Activated naive CD4-positive, alpha-beta T cell treated with anti-CD3 and anti-CD28 coated beads, Interleukin-2, amount 50 U/mL, for 72 hours (primary cell): Measurements from ENCODE around the gene IL17RB. TPM values are rescaled to one million over a fixed set of nuclear protein-coding genes. Genes with fewer than 3 reads are reported as not detected.

Source experiments
- ATAC-seq, 2 donors: fragments of 150-1000 bp; cut with Tn5 transposase; 2 replicates each; pipeline ENCODE4 v1.10.0; 2021; ENCODE audit warnings: mild to moderate bottlenecking in 2 of 2, moderate library complexity in 2 of 2
- DNase-seq, 2 donors: peaks; one replicate each; pipeline ENCODE4 v3.0.0; 2021 to 2022; ENCODE audit warnings: low spot score in 2 of 2
- H3K27ac Mint-ChIP-seq, 2 donors: one replicate each; pipeline ENCODE4 v1.8.0; 2022; ENCODE audit warnings: mild to moderate bottlenecking in 2 of 2, mixed read lengths in 2 of 2
- H3K36me3 Mint-ChIP-seq, 2 donors: one replicate each; pipeline ENCODE4 v1.8.0; 2022; ENCODE audit warnings: mixed read lengths in 2 of 2
- H3K9me3 Mint-ChIP-seq, 2 donors: one replicate each; pipeline ENCODE4 v1.8.0; 2022; ENCODE audit warnings: mixed read lengths in 2 of 2
- total RNA-seq, 2 donors: library from RNA; stranded (reverse); gene quantifications; one replicate each; pipeline ENCODE4 v1.2.3, GENCODE V29; 2022

Gene IL17RB, protein sequence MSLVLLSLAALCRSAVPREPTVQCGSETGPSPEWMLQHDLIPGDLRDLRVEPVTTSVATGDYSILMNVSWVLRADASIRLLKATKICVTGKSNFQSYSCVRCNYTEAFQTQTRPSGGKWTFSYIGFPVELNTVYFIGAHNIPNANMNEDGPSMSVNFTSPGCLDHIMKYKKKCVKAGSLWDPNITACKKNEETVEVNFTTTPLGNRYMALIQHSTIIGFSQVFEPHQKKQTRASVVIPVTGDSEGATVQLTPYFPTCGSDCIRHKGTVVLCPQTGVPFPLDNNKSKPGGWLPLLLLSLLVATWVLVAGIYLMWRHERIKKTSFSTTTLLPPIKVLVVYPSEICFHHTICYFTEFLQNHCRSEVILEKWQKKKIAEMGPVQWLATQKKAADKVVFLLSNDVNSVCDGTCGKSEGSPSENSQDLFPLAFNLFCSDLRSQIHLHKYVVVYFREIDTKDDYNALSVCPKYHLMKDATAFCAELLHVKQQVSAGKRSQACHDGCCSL
- total RNA-seq: under 1 TPM; 0.12 to 0.18 TPM

DNA sequence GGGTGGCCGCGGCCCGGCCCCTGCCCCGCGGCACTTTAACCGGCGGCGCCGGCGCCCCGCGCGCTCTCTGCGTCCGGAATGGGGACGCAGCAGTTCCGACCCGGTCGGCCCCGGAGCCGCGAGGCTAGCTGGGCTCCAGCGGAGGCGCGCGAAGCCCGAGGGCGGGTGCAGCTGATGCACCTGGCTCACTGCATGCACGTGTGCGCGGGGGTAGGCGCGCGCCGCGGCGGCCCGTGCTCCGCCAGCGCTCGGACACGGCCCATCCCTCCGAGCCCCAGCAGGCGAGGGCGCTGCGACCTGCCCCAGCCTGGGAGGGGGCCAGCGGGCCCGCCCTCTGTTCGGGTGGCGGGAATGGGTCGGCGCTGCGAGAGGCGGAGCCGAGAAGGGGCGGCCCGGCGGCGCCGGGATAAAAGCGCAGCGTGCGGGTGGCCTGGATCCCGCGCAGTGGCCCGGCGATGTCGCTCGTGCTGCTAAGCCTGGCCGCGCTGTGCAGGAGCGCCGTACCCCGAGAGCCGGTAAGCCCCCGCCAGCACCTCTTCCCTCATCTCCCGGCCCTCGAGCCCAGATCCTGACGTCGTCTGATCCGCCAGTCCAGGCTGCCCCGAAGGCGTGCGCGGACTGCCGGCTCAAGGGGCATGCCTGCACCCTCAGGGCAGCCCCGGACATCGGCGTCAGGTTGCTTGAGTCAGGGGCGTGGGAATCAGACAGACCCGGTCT, at the start of gene IL17RB, which contains the start of gene CHDH:
TSS of gene IL17RB (plus strand) at position 435 of the 717 bp plus-strand sequence. CDS start at position 456, 21 bp downstream.
TSS of gene CHDH (minus strand) at position 286 of the 717 bp plus-strand sequence. CDS start 22,411 bp downstream, outside the sequence.
- H3K36me3 Mint-ChIP-seq: no peaks in the 10 kb centered on the region
- H3K9me3 Mint-ChIP-seq: no peaks in the 10 kb centered on the region
- ATAC-seq: peak; percentile 44 to 74
- no peak within 1 kb of the TSS for H3K27ac Mint-ChIP-seq
- peak in 1 of 2 donors; percentile 21 for DNase-seq

DNA sequence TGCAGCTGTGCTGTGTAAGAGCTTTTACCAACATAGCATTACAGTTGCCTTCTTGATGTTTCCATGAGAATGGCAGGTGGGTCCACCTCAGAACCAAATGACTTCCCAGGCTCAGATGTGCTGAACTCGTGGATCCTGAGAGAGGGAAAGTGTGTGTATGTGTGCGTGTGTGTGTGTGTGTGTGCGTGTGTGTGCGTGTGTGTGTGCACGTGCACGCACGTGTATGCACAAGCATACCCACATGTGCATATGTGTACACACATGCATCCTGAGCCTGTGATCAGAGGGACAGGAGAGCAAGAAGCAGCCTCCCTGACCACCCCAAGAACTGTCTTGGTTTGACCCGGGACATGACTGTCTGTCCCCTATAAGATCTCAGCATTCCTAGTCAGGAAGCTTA, 48.2 kb upstream of the IL17RB start:
- ATAC-seq (no peak), DNase-seq (no peak)
- Mint-ChIP-seq H3K27ac (no peak overlapping the region), H3K9me3 (no peaks in the 10 kb centered on the region), H3K36me3 (no peaks in the 10 kb centered on the region)

DNA sequence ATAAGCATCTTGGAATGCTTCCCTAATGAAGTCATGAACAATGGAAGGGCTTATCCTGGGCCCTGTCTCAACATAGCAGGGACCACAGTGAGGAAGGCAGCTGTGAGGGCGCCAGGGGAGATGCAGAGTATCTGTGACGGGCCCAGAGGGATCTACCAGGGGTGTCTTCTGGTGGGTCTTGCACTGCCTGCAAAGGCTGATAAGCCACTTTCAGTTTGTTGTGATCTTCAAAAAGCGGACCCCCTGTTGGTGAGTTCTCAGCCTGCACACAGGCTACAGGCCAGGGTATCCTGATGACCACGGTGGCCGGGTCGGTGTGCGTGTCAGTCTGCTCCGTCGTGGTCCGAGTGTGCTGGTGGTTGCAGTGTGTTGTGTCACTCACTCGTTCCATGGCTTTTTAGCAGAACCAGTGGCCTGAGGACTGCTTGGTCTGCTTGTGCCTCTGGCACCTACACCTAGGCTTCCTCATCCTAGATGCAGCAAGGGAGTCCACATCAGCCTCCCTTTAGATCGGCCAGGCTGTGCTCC, 47.0 kb upstream of the IL17RB start:
- no peak overlapping the region for H3K27ac Mint-ChIP-seq
- no peak for DNase-seq
- no peak for ATAC-seq
- no peaks in the 10 kb centered on the region for H3K36me3 Mint-ChIP-seq
- H3K9me3 Mint-ChIP-seq: no peaks in the 10 kb centered on the region

DNA sequence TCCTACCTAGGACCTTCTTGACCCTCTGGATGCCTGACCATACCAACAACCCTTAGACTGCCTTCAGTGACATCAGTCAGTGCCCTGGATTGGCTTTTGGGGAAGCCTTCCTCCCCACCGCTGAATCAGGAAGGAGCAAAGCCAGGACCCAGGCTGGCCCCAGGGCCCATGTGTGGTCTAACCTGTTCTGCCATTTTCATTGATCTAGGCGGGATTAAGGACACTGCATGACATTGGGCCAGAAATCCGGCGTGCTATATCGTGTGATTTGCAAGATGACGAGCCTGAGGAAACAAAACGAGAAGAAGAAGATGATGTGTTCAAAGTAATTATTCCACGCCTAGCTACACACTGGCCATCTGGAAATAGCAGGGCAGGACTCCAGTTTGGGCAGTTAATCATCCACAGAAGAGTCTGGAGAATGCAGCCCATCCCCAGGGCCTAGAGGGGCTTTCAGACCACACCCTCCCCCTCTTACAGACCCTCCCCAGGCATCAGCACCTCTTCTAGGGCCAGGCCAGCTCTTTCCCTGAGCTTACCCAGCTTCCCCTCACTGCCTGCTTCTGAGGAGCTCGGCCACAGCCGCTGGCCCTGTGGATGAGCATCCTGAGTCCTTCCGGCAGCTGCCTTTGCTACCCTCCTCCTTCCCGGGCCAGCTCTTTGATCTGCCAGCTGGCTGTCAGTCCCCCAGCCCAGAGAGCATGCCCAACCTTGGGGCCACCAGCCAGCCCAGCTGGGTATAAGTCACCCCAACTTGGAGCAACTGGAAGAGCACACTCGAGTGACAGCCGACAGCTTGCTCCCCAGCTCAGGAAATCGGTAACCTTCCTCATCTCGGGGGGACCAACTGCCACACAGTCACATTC, 46.1 kb upstream of the IL17RB start:
- Mint-ChIP-seq H3K36me3 (no peaks in the 10 kb centered on the region), H3K27ac (no peak overlapping the region), H3K9me3 (no peaks in the 10 kb centered on the region)
- DNase-seq (no peak), ATAC-seq (no peak)

DNA sequence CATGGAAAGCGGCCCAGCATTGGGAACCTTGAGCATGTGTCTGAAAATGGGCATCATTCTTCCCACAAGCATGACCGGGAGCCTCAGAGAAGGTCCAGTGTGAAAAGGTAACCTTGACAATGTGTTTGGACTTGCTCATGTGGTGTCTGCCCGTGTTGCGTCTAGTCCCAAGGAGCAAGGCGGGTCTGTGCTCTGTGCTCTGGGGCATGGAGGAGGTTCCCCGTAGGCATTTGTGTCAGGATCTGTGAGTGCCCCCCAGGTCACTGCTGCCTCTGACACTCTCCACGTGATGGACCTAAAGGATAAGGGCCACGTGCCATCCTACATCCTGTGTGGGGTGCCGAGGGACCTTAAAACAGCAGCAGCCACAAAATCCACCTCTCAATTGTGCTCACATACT, 45.0 kb upstream of the IL17RB start:
- Mint-ChIP-seq H3K9me3 (no peaks in the 10 kb centered on the region), H3K36me3 (no peaks in the 10 kb centered on the region), H3K27ac (no peak overlapping the region)
- ATAC-seq (no peak), DNase-seq (no peak)

DNA sequence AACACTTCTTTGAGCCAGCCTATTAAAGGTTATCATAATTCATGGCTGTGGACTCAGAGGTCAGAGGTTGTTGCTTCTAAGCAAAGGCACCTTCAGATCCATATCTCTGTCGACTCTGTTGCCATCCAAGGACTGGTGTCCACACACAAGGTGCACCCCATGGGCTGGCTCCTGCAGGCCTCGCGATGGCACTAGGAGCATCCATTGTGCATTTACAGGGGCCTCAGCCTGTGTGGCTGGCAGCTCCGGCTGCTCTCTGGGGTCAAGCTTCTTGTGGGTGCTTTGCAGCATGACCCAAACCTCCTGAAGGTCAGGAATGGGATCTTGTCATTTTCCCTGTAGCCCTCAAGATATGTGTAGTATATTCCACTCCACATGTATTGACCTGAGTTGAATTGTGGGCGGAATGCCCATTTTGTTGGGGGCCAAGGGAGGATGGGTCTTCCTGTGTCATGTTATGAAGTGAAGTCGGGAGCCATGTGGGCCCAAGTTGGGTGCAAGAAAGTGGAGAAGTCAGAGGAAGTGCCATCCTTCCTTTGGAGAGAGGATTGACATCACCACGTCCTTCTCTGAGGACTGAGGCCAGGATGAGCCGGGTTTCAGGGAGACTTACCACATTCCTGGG, 44.0 kb upstream of the IL17RB start:
- peak overlapping the region in 1 of 2 donors; percentile 3 for H3K27ac Mint-ChIP-seq
- ATAC-seq: no peak
- no peaks in the 10 kb centered on the region for H3K36me3 Mint-ChIP-seq

DNA sequence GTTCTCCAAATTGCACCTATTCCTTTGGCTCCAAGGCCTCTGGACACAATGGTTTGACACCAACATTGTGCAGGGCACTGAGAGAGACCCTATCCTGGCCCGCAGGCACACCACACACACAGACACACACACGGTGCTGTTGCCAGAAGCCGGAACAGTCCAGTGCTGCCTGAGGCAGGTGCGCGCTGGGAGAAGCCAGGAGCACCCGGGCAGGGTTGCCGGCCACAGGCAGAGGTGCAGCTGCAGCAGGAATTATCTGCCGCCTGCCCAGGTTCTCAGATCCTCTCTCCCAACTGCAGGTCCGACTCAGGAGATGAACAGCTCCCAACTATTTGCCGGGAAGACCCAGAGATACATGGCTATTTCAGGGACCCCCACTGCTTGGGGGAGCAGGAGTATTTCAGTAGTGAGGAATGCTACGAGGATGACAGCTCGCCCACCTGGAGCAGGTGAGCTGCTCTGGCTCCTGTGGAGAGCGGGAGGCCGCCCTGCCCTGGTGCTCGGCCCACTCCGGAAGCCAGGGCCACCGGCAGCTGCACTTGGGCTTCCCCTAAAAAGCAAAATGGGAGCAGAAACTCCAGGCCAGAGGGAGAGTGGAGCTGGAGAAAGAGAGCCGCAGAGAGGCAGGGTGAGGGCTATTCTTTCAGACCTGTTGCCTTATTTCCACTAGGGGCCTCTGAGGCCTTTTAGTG, 43.1 kb upstream of the IL17RB start:
- Mint-ChIP-seq H3K9me3 (no peaks in the 10 kb centered on the region), H3K36me3 (no peaks in the 10 kb centered on the region), H3K27ac (no peak overlapping the region)
- ATAC-seq (no peak), DNase-seq (peak in 1 of 2 donors; percentile 11)

More for the DNA sequence above, 44.0 kb upstream of the IL17RB start:
- no peaks in the 10 kb centered on the region for H3K9me3 Mint-ChIP-seq
- no peak for DNase-seq

DNA sequence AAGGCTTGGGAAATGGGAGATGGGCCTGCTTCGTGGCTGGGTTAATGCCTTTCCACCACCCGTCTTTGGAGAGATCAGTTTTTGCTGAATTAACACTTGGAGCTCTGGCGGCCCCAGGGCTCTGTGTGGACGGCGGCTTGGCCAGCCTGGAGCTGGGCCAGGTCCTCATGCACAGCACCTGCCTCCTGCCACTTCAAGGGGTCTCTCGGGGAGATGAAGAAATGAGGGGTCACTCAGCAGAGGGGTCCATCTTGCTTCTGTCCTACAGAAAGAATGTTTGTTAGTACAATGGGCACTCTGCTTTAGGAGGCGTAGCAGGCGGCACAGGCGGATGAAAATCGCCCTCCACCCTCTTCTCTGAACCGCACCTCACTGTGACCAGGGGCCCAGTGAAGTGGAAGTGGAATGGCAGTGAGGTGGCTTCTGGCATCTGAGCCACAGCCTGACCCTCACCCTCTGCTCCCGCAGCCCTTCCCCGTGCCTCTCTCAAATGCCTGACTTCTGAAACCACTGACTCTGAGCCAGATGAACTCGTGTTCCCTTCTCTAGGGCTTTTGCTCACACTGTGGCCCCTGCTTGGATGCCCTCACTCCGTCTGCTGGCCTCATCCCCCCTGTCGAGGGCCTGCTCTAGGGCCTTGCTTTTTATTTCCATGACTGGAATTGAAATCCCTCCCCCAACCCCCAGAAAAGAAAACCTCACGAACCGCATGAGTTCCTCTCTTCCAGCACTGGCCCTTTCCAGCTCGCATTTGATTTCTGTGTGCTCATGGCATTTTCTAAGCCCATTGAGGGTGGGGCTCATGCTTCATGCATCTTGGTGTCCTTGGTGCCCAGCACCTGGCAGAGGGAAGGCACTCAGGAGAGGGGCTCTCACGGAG, 42.3 kb upstream of the IL17RB start:
- Mint-ChIP-seq H3K9me3 (no peaks in the 10 kb centered on the region), H3K36me3 (no peaks in the 10 kb centered on the region), H3K27ac (no peak overlapping the region)
- ATAC-seq: no peak
- DNase-seq: no peak

DNA sequence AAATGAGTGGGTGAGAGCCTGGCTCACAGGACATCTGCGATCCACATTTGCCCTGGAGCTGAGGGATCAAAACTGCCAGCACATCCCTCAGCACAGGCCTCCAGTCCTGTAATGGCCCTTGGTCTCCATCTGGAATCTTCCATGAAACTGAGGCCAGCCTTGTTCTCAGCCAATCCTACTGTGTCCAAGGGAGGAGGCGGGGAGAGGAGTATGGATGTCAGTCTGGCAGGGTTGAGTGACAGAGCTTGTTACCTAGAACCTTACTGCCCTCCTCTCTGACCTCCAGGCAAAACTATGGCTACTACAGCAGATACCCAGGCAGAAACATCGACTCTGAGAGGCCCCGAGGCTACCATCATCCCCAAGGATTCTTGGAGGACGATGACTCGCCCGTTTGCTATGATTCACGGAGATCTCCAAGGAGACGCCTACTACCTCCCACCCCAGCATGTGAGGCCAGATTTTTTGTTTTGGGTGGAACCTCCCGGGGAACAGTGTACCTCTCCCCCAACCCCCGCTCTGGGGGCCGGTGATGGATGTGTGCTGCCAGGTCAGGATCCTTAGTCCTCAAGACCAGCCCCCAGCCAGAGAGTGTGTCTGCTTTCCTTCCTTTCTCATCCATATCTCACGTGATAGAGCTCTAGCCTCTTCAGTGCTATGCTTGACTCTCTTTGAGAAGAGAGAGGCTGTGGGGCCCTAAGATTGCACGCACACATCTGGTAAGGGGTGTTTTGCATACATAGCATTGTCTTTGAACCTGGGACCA, 41.5 kb upstream of the IL17RB start:
- H3K36me3 Mint-ChIP-seq: no peaks in the 10 kb centered on the region
- ATAC-seq (no peak), DNase-seq (no peak)
- no peaks in the 10 kb centered on the region for H3K9me3 Mint-ChIP-seq
- no peak overlapping the region for H3K27ac Mint-ChIP-seq

DNA sequence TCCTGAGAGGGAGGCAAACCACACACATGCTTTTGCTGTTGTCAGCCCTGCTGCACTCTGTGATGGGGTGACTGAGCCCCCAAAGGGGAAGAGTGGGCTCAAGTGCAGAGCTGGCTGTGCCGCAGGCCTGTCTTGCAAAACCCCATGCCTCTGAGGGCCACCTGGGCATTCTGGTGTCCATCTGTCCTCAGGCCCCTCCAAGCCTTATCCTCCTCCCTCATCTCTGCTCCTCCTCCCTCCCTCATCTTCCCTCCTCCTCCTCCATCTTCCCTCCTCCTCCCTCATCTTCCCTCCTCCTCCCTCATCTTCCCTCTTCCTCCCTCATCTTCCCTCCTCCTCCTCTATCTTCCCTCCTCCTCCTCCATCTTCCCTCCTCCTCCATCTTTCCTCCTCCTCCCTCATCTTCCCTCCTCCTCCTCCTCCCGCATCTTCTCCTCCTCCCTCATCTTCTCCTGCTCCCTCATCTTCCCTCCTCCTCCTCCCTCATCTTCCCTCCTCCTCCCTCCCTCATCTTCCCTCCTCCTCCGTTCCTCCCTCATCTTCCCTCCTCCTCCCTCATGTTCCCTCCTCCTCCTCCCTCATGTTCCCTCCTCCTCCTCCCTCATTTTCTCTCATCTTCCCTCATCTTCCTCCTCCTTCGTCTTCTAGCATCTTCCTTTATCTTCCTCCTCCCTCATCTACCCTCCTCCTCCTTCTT, 40.8 kb upstream of the IL17RB start:
- DNase-seq: no peak
- no peak overlapping the region for H3K27ac Mint-ChIP-seq

DNA sequence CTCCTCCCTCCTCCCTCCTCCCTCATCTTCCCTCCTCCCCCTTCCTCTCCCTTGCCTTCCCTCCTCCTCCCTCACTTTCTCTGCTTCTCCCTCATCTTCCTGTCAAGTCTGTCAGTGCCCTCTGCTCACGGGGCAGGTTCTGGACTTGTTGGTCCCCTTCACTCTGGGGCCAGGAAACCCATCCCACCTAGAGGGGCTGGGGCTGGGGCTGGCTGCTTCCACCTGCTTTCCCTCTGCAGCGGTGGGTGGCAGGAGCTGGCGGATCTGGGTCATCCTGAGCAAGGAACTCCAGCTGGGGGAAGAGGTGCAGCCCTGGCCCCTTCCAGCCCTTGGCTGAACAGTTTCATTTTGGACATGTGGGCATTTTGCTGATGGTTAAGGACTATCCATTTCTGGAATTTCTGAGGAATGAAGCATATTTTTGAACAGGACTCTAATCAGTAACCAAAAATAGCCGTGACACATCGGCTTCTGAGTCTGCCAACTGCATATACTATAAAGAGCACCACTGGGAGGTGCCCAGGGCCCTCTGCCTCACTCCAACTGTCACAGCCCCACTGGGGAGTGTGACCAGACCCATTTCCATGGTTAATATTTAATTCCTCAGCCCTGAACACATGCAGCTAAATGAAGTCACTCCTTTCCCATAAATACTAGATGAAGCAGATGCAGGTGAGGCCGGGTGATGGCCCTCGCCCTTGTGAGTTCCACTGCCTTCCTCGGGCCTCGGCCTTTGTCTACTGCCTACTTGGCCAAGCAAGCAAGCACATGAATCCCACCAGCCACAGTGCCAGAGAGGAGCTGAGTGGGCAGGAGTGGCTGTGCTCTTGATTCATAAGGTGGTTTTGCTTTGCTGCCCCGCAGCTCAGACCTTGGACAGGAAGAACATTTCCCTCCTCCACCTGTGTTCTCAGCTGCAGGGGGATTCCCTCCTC, 39.9 kb upstream of the IL17RB start:
- no peak for ATAC-seq
- Mint-ChIP-seq H3K27ac (peak overlapping the region in 1 of 2 donors; percentile 68), H3K9me3 (no peaks in the 10 kb centered on the region), H3K36me3 (no peaks in the 10 kb centered on the region)
- no peak for DNase-seq

More for the DNA sequence above, 40.8 kb upstream of the IL17RB start:
- no peaks in the 10 kb centered on the region for H3K9me3 Mint-ChIP-seq
- no peaks in the 10 kb centered on the region for H3K36me3 Mint-ChIP-seq
- ATAC-seq: no peak

DNA sequence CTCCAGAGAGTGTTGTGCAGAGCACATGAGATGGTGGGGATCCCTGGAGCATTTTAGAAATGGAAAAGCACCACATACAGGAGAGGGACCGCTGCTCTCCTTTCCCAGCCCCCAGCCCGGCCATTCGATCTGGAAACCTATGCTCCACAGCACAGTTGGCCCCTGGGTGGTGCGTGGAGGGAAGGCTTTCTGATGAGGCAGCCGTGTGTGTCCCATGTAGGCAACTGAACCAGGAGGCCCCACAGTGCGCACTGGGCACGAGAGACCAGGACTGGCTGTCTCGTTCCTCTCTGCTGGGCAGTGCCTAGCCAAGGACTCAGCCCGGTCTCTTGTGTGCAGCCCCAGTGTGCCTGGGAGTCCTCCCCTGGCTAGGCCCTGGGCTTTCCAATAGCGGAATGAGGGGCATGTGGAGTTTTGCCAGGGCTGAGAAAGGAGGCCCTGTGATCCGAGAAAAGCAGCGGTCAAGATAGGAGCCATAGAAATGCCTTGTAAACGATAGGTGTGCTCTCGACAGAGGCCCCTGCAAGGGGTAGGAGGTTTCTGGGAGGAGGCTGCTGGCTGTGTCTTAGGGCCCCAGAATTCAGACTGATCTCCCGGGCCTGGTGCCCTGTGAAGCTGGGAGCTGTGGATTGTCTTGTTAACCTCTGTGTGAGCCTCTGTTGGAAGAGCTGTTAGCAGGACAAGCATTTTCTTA, 39.1 kb upstream of the IL17RB start:
- no peak for DNase-seq
- Mint-ChIP-seq H3K27ac (no peak overlapping the region), H3K9me3 (no peaks in the 10 kb centered on the region), H3K36me3 (no peaks in the 10 kb centered on the region)
- no peak for ATAC-seq
